Naive thymus-derived CD8-positive, alpha-beta T cell (primary cell): ENCODE data around the gene NECTIN2. TPM values are rescaled to one million over a fixed set of nuclear protein-coding genes. Genes with fewer than 3 reads are reported as not detected.

Experiments
- ATAC-seq, 2 donors: fragments of 150-1000 bp; cut with Tn5 transposase in 1 of 2; sonication (Bioruptor Pico), chemical (Tn5 transposase) in 1 of 2; 1 replicate in 1 of 2; 2 replicates in 1 of 2; pipeline ENCODE4 v1.10.0; 2021; ENCODE audit warnings: mild to moderate bottlenecking in 2 of 2, moderate library complexity in 2 of 2
- POLR2A ChIA-PET: fragments of 350-600 bp; sonication (Branson Sonifier 250); formaldehyde crosslinking; loops from one replicate; lab custom pipeline; 2021; ENCODE audit warnings: antibody characterized with exemption; lab: Charles Lee
- DNase-seq, 10 donors: peaks; one replicate each; pipeline versions ENCODE4 v3.0.0 to v3.0.0-alpha.2; 2020 to 2022
- H3K27ac Mint-ChIP-seq, 10 donors: one replicate each; pipeline ENCODE4 v1.8.0; 2020 to 2022; ENCODE audit warnings: mild to moderate bottlenecking in 10 of 10, mixed read lengths in 10 of 10, moderate library complexity in 4 of 10, inconsistent platforms in 1 of 10
- H3K27me3 Mint-ChIP-seq, 5 donors: one replicate each; pipeline ENCODE4 v1.8.0; 2021 to 2022; ENCODE audit warnings: mixed read lengths in 5 of 5
- H3K36me3 Mint-ChIP-seq, 3 donors: one replicate each; pipeline ENCODE4 v1.8.0; 2020 to 2022; ENCODE audit warnings: mixed read lengths in 3 of 3, mild to moderate bottlenecking in 2 of 3, inconsistent platforms in 1 of 3
- H3K4me1 Mint-ChIP-seq, 4 donors: one replicate each; pipeline ENCODE4 v1.8.0; 2021 to 2022; ENCODE audit warnings: mixed read lengths in 4 of 4
- H3K4me3 Mint-ChIP-seq, 10 donors: one replicate each; pipeline ENCODE4 v1.8.0; 2020 to 2022; ENCODE audit warnings: mild to moderate bottlenecking in 10 of 10, mixed read lengths in 10 of 10, moderate library complexity in 6 of 10, inconsistent platforms in 1 of 10
- H3K9me3 Mint-ChIP-seq, 9 donors: one replicate each; pipeline ENCODE4 v1.8.0; 2020 to 2022; ENCODE audit warnings: mixed read lengths in 9 of 9, mild to moderate bottlenecking in 3 of 9, inconsistent platforms in 1 of 9, moderate library complexity in 1 of 9
- polyA plus RNA-seq, 3 donors: library from polyadenylated mRNA; unstranded; fragments of 300-500 nt; fragmentation: Illumina TruSeq; gene quantifications; one replicate each; pipeline ENCODE4 v1.2.3, GENCODE V29; 2021
- total RNA-seq, 8 experiments: library from RNA in 2 of 8; stranded (reverse) in 2 of 8; gene quantifications; one replicate each; pipeline ENCODE4 v1.2.3 and lab custom pipeline; 2021 to 2026

NECTIN2 gene
- total RNA-seq (under 1 TPM; 0.42 to 0.93 TPM), polyA plus RNA-seq (under 1 TPM in 1 of 3 donors, not detected in 2; 0.47 TPM), total RNA-seq (lab: John Stamatoyannopoulos, UW) (0.43 to 2.0 (median 0.89) reads per million in 6 experiments)

DNA sequence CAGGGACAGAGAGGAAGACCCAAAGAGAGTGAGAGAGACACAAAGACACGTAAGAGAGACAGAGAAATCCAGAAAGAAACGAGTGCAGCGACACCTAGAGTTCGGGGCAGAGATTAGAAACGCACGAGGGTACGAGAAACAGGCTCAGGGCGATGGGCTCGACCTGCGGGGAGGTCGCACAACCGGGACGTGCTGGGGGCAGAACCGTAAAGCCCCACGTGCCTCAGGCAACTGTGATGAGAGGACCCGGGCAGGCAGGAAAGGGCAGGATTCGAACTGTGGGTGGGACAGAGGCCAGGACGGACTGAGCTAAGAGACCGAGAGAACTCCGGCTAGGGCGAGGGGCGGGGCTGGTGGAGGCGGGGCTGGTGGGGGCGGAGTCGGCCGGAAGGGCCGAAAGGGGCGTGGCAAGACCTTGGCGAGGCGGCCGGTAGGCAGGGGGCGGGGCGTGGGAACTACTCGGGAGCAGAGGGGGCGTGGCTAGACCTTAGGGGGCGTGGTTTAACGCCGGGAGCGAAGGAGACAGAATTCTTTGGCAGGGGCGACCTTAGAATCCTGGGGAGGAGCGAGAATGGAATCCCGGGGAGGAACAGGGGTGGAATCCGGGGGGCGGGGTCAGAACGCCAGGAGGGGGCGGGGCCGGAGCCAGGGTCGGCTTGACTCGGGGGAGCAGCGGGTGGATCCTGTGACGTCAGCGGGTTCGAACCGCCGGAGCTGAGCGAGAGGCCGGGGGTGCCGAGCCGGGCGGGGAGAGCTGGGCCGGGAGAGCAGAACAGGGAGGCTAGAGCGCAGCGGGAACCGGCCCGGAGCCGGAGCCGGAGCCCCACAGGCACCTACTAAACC is at the start of gene NECTIN2:
NECTIN2 (plus strand) TSS at position 686 of the 843 bp plus-strand sequence. CDS start 229 bp downstream, outside the sequence.
- Mint-ChIP-seq H3K4me1 (peaks cover 20 to 45% (median 35%) of the 10 kb centered on the region in 4 donors), H3K36me3 (no peaks in the 10 kb centered on the region), H3K4me3 (peak within 1 kb of the TSS; percentile 84 to 96 (median 90)), H3K27me3 (peaks cover 8 to 15% (median 12%) of the 10 kb centered on the region in 5 donors), H3K9me3 (peaks cover 0 to 2% (median 0%) of the 10 kb centered on the region in 9 donors), H3K27ac (peak within 1 kb of the TSS in 9 of 10 donors; percentile 71 to 95 (median 89))
- DNase-seq, result peak; percentile 50 to 81 (median 71)
- POLR2A ChIA-PET, result no interaction called here
- ATAC-seq, result peak; percentile 72 to 74

GRCh38 chr19:44796701-44797115 is 49.4 kb upstream of the NECTIN2 start:
- Mint-ChIP-seq H3K4me3 (peak overlapping the region; percentile 16 to 76 (median 54)), H3K27me3 (no peaks in the 10 kb centered on the region), H3K27ac (peak overlapping the region in 9 of 10 donors; percentile 12 to 84 (median 58)), H3K9me3 (no peaks in the 10 kb centered on the region), H3K36me3 (no peaks in the 10 kb centered on the region), H3K4me1 (peaks cover 9 to 35% (median 21%) of the 10 kb centered on the region in 4 donors)
- ATAC-seq (peak in 1 of 2 donors; percentile 49), DNase-seq (peak in 1 of 10 donors; percentile 16)
- POLR2A ChIA-PET, result interaction anchor here (0.7 kb wide), 1 partner anchor 12 kb away, joined by 4 read pairs; the partner anchor contains the start of gene BCAM

DNA sequence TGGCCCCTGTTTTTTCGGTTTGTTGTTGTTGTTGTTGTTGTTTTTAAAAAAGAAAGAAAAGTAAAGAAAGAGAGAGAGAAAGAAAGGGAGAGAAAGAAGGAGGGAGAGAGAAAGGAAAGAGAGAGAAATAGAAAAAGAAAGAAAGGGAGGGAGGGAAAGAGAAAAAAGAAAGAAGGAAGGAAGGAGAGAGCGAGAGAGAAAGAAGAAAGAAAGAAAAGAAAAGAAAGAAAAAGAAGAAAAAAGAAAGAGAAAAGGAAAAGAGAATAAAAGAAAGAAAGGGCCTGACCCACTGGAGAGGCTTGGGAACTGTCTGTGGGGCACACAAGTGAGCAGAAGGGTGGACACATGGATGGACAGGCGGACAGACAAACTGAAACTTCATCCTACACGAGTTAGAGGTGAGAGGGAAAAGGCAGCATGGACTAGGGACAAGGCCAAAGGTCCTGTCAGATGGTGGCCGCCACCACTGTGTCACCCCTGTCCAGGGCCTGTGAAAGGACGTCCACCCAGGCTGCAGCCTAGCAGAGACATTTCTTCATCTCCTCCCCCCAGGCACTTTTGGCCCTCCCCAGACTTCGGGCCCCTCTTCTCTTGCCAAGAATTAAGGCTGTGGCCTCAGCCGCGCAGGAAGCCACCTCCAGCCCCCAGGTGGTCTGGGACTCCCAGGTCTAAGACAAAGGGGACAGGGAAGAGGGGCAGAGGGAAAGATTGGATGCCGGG is 46.3 kb upstream of the NECTIN2 start:
- Mint-ChIP-seq H3K9me3 (peaks cover 0 to 2% (median 0%) of the 10 kb centered on the region in 9 donors), H3K36me3 (no peaks in the 10 kb centered on the region), H3K4me1 (peaks cover 7 to 31% (median 21%) of the 10 kb centered on the region in 4 donors), H3K4me3 (no peak overlapping the region), H3K27ac (peak overlapping the region in 1 of 10 donors; percentile 17), H3K27me3 (peaks cover 0 to 3% (median 0%) of the 10 kb centered on the region in 5 donors)
- POLR2A ChIA-PET, result no interaction called here
- ATAC-seq, result no peak
- DNase-seq, result no peak

DNA sequence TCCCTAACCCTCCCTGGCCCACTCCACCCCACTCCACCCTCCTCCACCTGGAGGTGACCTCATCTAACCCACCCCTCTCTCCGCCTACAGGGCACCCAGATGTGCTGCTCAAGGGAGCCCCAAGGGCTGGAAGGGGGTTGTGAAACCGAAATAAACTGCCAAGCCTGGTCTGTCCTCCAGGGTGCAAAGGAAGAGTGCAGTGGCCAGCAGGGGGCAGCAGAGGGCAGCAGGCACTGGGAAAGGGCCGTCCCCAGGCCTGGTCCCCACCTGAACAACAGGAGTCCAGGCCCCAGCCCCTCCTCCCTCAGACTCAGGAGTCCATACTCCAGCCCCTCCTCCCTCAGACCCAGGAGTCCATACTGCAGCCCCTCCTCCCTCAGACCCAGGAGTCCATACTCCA is 45.6 kb upstream of the NECTIN2 start:
- DNase-seq (peak; percentile 62 to 89 (median 79)), ATAC-seq (peak; percentile 97 to 99)
- Mint-ChIP-seq H3K27ac (no peak overlapping the region), H3K4me1 (peaks cover 7 to 28% (median 21%) of the 10 kb centered on the region in 4 donors), H3K9me3 (peaks cover 0 to 2% (median 0%) of the 10 kb centered on the region in 9 donors), H3K36me3 (no peaks in the 10 kb centered on the region), H3K27me3 (peaks cover 0 to 3% (median 0%) of the 10 kb centered on the region in 5 donors), H3K4me3 (no peak overlapping the region)
- POLR2A ChIA-PET, result no interaction called here

- H3K4me1 Mint-ChIP-seq, result peaks cover 0 to 13% (median 7%) of the 10 kb centered on the region in 4 donors
- DNase-seq (no peak), ATAC-seq (no peak)
- H3K9me3 Mint-ChIP-seq, result peaks cover 0 to 2% (median 0%) of the 10 kb centered on the region in 9 donors
- H3K4me3 Mint-ChIP-seq, result no peak overlapping the region
- H3K27me3 Mint-ChIP-seq, result peaks cover 0 to 13% (median 2%) of the 10 kb centered on the region in 5 donors
- POLR2A ChIA-PET, result interaction anchor here (0.5 kb wide), 1 partner anchor 169 kb away, joined by 4 read pairs; no protein-coding TSS in a partner anchor
- no peak overlapping the region for H3K27ac Mint-ChIP-seq
- no peaks in the 10 kb centered on the region for H3K36me3 Mint-ChIP-seq
Observed at GRCh38 chr19:44803442-44804428, 42.4 kb upstream of the NECTIN2 start.

DNA sequence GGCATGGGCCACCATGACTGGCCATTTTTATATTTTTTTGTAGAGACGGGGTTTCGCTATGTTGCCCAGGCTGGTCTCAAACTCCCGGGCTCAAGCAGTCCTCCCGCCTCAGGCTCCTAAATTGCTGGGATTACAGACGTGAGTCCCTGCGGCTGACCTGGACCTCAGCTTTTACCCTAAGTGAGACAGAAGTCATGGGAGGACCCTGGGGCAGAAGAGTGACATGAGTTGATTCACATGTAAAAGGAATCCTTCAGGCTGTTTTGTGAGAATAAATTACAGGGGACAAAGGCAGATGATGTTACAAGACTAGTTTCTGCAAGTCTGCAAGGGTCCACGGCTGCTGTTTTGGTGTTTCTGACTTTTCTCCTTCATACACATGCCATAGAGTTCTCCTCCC is 39.8 kb upstream of the NECTIN2 start:
- Mint-ChIP-seq H3K27ac (no peak overlapping the region), H3K36me3 (no peaks in the 10 kb centered on the region)

DNA sequence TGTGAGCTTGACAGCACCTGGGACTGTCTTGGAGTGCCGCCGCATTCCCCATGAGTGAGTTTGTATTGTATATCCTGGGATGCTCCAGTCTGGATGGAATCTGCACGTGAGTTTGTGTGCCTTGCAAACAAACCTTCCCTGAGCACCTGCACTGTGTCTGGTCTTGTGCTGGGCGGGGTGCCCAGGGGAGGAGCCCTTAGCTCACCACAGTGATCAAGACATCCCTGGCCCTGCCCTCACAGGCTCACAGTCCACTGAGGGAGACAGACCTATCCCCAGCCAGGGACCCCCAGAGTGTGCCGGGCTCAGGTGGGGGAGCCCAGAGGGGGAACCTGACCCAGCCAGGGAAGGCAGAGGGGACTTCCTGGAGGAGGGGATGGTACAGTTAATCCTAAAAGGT is 38.9 kb upstream of the NECTIN2 start:
- POLR2A ChIA-PET, result no interaction called here
- no peak overlapping the region for H3K4me3 Mint-ChIP-seq

More for the DNA sequence above, 39.8 kb upstream of the NECTIN2 start:
- Mint-ChIP-seq H3K27me3 (peaks cover 2 to 31% (median 9%) of the 10 kb centered on the region in 5 donors), H3K9me3 (peaks cover 0 to 2% (median 0%) of the 10 kb centered on the region in 9 donors), H3K4me1 (peaks cover 0 to 13% (median 9%) of the 10 kb centered on the region in 4 donors), H3K4me3 (no peak overlapping the region)
- POLR2A ChIA-PET, result no interaction called here
- ATAC-seq (no peak), DNase-seq (no peak)

GRCh38 chr19:44807652-44808462 is 38.2 kb upstream of the NECTIN2 start:
- Mint-ChIP-seq H3K4me1 (peaks cover 0 to 13% (median 9%) of the 10 kb centered on the region in 4 donors), H3K9me3 (peaks cover 0 to 2% (median 0%) of the 10 kb centered on the region in 9 donors), H3K27me3 (peaks cover 4 to 42% (median 13%) of the 10 kb centered on the region in 5 donors), H3K4me3 (peak overlapping the region in 2 of 10 donors; percentile 60 to 62), H3K36me3 (no peaks in the 10 kb centered on the region), H3K27ac (no peak overlapping the region)
- no peak for ATAC-seq
- DNase-seq, result no peak
- POLR2A ChIA-PET, result interaction anchor here (1.2 kb wide), 1 partner anchor 11 kb away, joined by 4 read pairs; no protein-coding TSS in a partner anchor

More for the DNA sequence above, 38.9 kb upstream of the NECTIN2 start:
- peaks cover 0 to 13% (median 9%) of the 10 kb centered on the region in 4 donors for H3K4me1 Mint-ChIP-seq
- DNase-seq (no peak), ATAC-seq (no peak)
- peaks cover 6 to 38% (median 15%) of the 10 kb centered on the region in 5 donors for H3K27me3 Mint-ChIP-seq
- no peak overlapping the region for H3K27ac Mint-ChIP-seq
- H3K36me3 Mint-ChIP-seq, result no peaks in the 10 kb centered on the region
- H3K9me3 Mint-ChIP-seq, result peaks cover 0 to 2% (median 0%) of the 10 kb centered on the region in 9 donors

DNA sequence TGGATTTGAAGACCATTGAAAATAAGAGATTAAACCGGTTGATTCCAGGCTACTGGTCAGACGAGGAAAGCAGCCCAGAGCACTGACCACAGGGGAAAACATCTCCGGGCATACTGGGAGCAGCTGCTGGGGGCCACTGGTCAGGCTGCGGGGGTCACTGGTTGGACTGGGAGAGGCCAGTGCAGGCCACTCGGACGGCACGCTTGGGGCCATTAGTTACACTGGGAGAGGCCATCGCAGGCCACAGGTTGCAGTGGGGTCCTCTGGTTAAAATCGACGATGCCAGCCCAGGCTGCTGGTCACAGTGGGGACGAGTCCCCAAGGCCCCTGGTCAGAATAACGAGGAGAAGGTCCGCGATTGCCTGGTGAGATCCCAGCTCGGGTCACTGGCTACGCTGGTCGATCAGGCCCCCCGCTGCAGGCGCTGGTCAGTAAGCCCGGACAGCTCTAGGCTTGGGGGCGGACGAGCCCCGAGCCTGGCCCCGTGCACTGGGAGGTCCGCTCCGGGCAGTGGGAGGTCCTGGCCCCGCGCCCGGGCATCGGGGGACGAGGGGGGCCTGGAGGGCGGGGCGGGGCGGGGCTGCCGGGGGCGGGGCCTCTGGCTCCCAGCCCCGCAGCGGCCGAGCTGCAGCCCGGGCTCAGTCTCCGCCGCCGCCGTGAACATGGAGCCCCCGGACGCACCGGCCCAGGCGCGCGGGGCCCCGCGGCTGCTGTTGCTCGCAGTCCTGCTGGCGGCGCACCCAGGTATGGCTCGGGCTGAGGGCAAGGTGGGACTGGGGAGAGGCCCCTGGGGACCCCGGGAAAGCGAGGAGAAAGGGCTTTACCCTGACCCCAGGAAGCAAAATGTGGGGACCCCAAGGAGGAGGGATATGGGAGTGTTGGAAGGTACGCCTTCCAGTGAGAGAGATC is 37.4 kb upstream of the NECTIN2 start, which contains the start of gene BCAM:
BCAM (plus strand) TSS at position 641 of the 909 bp plus-strand sequence; CDS start at position 663, 22 bp downstream.
- peak within 1 kb of the TSS in 8 of 10 donors; percentile 26 to 72 (median 45) for H3K4me3 Mint-ChIP-seq

More for the DNA sequence above, 37.4 kb upstream of the NECTIN2 start, which contains the start of gene BCAM:
- POLR2A ChIA-PET, result interaction anchor here (1.2 kb wide), 1 partner anchor 12 kb away, joined by 4 read pairs; no protein-coding TSS in a partner anchor
- ATAC-seq (peak; percentile 58 to 68), DNase-seq (peak in 2 of 10 donors; percentile 18 to 24)
- Mint-ChIP-seq H3K27me3 (peaks cover 4 to 45% (median 15%) of the 10 kb centered on the region in 5 donors), H3K36me3 (no peaks in the 10 kb centered on the region), H3K27ac (peak within 1 kb of the TSS in 1 of 10 donors; percentile 37), H3K9me3 (peaks cover 0 to 2% (median 0%) of the 10 kb centered on the region in 9 donors), H3K4me1 (peaks cover 0 to 13% (median 9%) of the 10 kb centered on the region in 4 donors)
